GM12878 (cell line): ENCODE results near the gene ASH1L. TPM values are rescaled to one million over a fixed set of nuclear protein-coding genes. Genes with fewer than 3 reads are reported as not detected.

ENCODE experiments used
- ATAC-seq: fragments of 200-7000 bp; cut with Tn5 transposase; 3 replicates; pipeline ENCODE4 v1.9.1; 2020; ENCODE audit warnings: mild to moderate bottlenecking, moderate library complexity
- BruUV-seq: library from RNA; stranded (reverse); fragments of 400-500 nt; replicated peaks from 2 replicates; lab custom pipeline; 2021; lab: Mats Ljungman, UMichigan
- CTCF ChIA-PET: fragments of 300-600 bp; sonication (Branson Sonifier 250); formaldehyde crosslinking; extraction: SDS; loops from one replicate; lab custom pipeline; 2021; ENCODE audit warnings: inconsistent platforms; lab: Yijun Ruan, JAX
- POLR2A ChIA-PET: fragments of 350-600 bp; formaldehyde crosslinking; extraction: SDS; loops from one replicate; lab custom pipeline; 2021; ENCODE audit warnings: inconsistent platforms; lab: Charles Lee
- RAD21 ChIA-PET: fragments of 300-600 bp; sonication (Branson Sonifier 250); formaldehyde crosslinking; loops from one replicate; lab custom pipeline; 2023; ENCODE audit warnings: antibody characterized with exemption; ENCODE audit not compliant: unreplicated experiment; lab: Charles Lee
- SMC1A ChIA-PET: fragments of 300-600 bp; sonication (Branson Sonifier 250); formaldehyde crosslinking; loops from one replicate; lab custom pipeline; 2023; ENCODE audit not compliant: unreplicated experiment, uncharacterized antibody; lab: Charles Lee
- DNase-seq: peaks from one replicate; pipeline ENCODE4 v3.0.0-alpha.2; 2011; ENCODE audit warnings: low read depth, low spot score
- FAIRE-seq: peaks from 3 replicates; lab custom pipeline; 2011; peaks lifted over from hg19 to GRCh38; lab: Jason Lieb, UNC
- H2AFZ ChIP-seq: 2 replicates; pipeline ENCODE4 v1.6.0; 2011; ENCODE audit warnings: low read depth, low read length, control low read depth; ENCODE audit not compliant: control insufficient read depth
- H3K27ac ChIP-seq: 2 replicates; pipeline ENCODE4 v1.5.1; 2011; ENCODE audit warnings: control low read depth; ENCODE audit not compliant: control insufficient read depth, insufficient read depth
- H3K27me3 ChIP-seq, 2 experiments: replicated peaks in 1 of 2; 2 replicates each; pipeline versions ENCODE4 v1.6.0 to v1.6.1; 2011; ENCODE audit warnings: low read length in 1 of 2; ENCODE audit not compliant: control insufficient read depth in 2 of 2, insufficient read depth in 2 of 2
- H3K36me3 ChIP-seq, 2 experiments: 2 replicates each; pipeline ENCODE4 v1.5.1; 2011; ENCODE audit warnings: low read length in 1 of 2; ENCODE audit not compliant: control insufficient read depth in 2 of 2, insufficient read depth in 2 of 2
- H3K4me1 ChIP-seq: 2 replicates; pipeline ENCODE4 v1.6.1; 2011; ENCODE audit warnings: mild to moderate bottlenecking, low read length, moderate library complexity, mixed read lengths; ENCODE audit not compliant: control insufficient read depth, insufficient read depth
- H3K4me2 ChIP-seq: 2 replicates; pipeline ENCODE4 v1.6.0; 2011; ENCODE audit warnings: control low read depth; ENCODE audit not compliant: control insufficient read depth, insufficient read depth
- H3K4me3 ChIP-seq: fragments of 200-600 bp; sonication (generic); 2 replicates; pipeline ENCODE4 v1.5.1; 2016
- H3K79me2 ChIP-seq: 2 replicates; pipeline ENCODE4 v1.6.0; 2011; ENCODE audit warnings: low read length; ENCODE audit not compliant: control insufficient read depth, insufficient read depth
- H3K9ac ChIP-seq: 2 replicates; pipeline ENCODE4 v1.8.0; 2011; ENCODE audit warnings: low read length, control low read depth, mixed read lengths; ENCODE audit not compliant: control insufficient read depth, insufficient read depth
- H3K9me3 ChIP-seq: replicated peaks from 3 replicates; pipeline ENCODE4 v1.5.1; 2011; ENCODE audit warnings: mild to moderate bottlenecking, low read length; ENCODE audit not compliant: control insufficient read depth, insufficient read depth
- H4K20me1 ChIP-seq: 2 replicates; pipeline ENCODE4 v1.6.0; 2011; ENCODE audit not compliant: control insufficient read depth, insufficient read depth
- ZSCAN29 ChIP-seq: fragments of 450-650 bp; IDR thresholded peaks from 2 replicates; pipeline ENCODE4 v1.6.1; 2017; ENCODE audit warnings: mild to moderate bottlenecking, moderate library complexity
- WGBS: methylation state at CpG from one replicate; pipeline ENCODE4 v1.1.6; 2016; ENCODE audit warnings: low lambda C conversion rate; ENCODE audit not compliant: insufficient replicate concordance, insufficient coverage; ENCODE audit errors: missing lambda C conversion rate; 5-methylcytosine and 5-hydroxymethylcytosine counted together
- in situ Hi-C: fragments of 300-500 bp; cut with MboI; formaldehyde crosslinking; loops from 9 replicates; pipeline ENCODE4 v1.14.3; 2018; ENCODE audit warnings: mixed read lengths
- intact Hi-C: fragments of 100-400 bp; cut with micrococcal nuclease; formaldehyde crosslinking; loops from one replicate; pipeline ENCODE4 v1.14.2; 2022; ENCODE audit not compliant: unreplicated experiment
- polyA plus RNA-seq, 11 experiments: library from polyadenylated mRNA; depleted of rRNA in 4 of 11; unstranded in 6 of 11; stranded (reverse) in 5 of 11; fragments of >200 nt; fragmentation: Nextera tagmentation in 4 of 11; fragmentation: Illumina TruSeq in 1 of 11; extraction: Ambion mirVana in 4 of 11; extraction: Trizol in 1 of 11; gene quantifications; 1 replicate in 1 of 11; 2 replicates in 10 of 11; pipeline versions ENCODE4 v1.2.1 to v1.2.3, GENCODE V29; 2011 to 2016; ENCODE audit warnings: inconsistent platforms in 2 of 11, missing spikeins in 2 of 11, low read depth in 1 of 11
- total RNA-seq, 4 experiments: library from RNA; depleted of rRNA in 3 of 4; stranded (reverse); fragments of >200 nt in 3 of 4; fragmentation: Illumina TruSeq in 1 of 4; extraction: Trizol in 1 of 4; gene quantifications; 2 replicates each; pipeline versions ENCODE4 v1.2.1 to v1.2.3, GENCODE V29; 2013 to 2021
- TF ChIP-seq, protein P1 (sequence below): fragments of 450-650 bp; IDR thresholded peaks from 2 replicates; pipeline ENCODE4 v1.6.1; 2017; ENCODE audit warnings: borderline replicate concordance
- TF ChIP-seq, protein P2 (sequence below): fragments of 450-650 bp; IDR thresholded peaks from 2 replicates; pipeline ENCODE4 v1.6.1; 2017; ENCODE audit warnings: mild to moderate bottlenecking, low read depth, inconsistent platforms; ENCODE audit not compliant: poor library complexity, severe bottlenecking

ASH1L gene
- total and polyA plus RNA-seq, 10 of the 15 experiments (the other 5 are each of a cell fraction or from before 2014, with no cell fraction given), result 1.7 to 23.9 (median 16.6) TPM

DNA sequence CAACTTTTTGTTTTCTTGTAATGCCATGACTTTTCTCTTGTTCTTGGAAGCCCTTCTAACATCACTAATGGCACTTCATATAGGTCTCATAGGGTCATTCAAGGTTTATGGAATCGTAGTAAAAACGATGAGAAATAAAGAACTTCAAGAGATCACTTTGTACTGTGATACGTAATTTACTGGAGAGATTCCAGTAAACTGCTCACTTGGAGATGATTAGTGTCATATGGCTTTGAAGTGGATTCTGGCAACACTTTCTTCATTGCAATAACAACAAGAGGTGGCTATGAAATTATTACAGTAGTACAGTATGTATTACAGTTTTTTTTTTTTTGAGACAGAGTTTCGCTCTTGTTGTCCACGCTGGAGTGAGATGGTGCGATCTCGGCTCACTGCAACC is 138.5 kb downstream of the ASH1L start:
- Histone ChIP-seq H3K4me2 (no peak overlapping the region), H3K36me3 (peaks cover 2 to 18% of the 10 kb centered on the region in 2 experiments), H3K79me2 (no peaks in the 10 kb centered on the region; the same call in 1 of the 2 replicates), H3K9ac (no peak overlapping the region), H2AFZ (no peak overlapping the region), H3K9me3 (no peaks in the 10 kb centered on the region), H3K27ac (no peak overlapping the region), H3K27me3 (no peaks in the 10 kb centered on the region), H4K20me1 (no peaks in the 10 kb centered on the region), H3K4me3 (no peak overlapping the region), H3K4me1 (no peaks in the 10 kb centered on the region)
- no peak for ATAC-seq
- no peak for TF ChIP-seq ZSCAN29
- TF ChIP-seq, protein P1, sequence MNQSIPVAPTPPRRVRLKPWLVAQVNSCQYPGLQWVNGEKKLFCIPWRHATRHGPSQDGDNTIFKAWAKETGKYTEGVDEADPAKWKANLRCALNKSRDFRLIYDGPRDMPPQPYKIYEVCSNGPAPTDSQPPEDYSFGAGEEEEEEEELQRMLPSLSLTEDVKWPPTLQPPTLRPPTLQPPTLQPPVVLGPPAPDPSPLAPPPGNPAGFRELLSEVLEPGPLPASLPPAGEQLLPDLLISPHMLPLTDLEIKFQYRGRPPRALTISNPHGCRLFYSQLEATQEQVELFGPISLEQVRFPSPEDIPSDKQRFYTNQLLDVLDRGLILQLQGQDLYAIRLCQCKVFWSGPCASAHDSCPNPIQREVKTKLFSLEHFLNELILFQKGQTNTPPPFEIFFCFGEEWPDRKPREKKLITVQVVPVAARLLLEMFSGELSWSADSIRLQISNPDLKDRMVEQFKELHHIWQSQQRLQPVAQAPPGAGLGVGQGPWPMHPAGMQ, result no peak
- TF ChIP-seq, protein P2, sequence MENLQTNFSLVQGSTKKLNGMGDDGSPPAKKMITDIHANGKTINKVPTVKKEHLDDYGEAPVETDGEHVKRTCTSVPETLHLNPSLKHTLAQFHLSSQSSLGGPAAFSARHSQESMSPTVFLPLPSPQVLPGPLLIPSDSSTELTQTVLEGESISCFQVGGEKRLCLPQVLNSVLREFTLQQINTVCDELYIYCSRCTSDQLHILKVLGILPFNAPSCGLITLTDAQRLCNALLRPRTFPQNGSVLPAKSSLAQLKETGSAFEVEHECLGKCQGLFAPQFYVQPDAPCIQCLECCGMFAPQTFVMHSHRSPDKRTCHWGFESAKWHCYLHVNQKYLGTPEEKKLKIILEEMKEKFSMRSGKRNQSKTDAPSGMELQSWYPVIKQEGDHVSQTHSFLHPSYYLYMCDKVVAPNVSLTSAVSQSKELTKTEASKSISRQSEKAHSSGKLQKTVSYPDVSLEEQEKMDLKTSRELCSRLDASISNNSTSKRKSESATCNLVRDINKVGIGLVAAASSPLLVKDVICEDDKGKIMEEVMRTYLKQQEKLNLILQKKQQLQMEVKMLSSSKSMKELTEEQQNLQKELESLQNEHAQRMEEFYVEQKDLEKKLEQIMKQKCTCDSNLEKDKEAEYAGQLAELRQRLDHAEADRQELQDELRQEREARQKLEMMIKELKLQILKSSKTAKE, result no peak
- RAD21 ChIA-PET, result no interaction called here
- SMC1A ChIA-PET, result no interaction called here
- DNase-seq, result no peak
- WGBS, result 100% methylated on average over 7 of the region's 7 CpGs
- CTCF ChIA-PET, result interaction anchor here (1.5 kb wide), 1 partner anchor 173 kb away, joined by 4 read pairs; no protein-coding TSS in a partner anchor
- in situ Hi-C loops, result no loop called here
- POLR2A ChIA-PET, result no interaction called here
- no peak for FAIRE-seq
- BruUV-seq, result TSS peak; percentile 11
- intact Hi-C loops, result no loop called here
